GM13977 (cell line): ENCODE data around the gene LCN15.

Source experiments
- DNase-seq: peaks from one replicate; pipeline ENCODE4 v3.0.0; 2012; ENCODE audit warnings: low spot score
- in situ Hi-C: fragments of 300-500 bp; cut with MboI; formaldehyde crosslinking; loops from one replicate; pipeline ENCODE4 v1.12.0; 2022; ENCODE audit warnings: low sequenced_read_pairs, low pct_unique_long_range_greater_than_20kb, mixed read lengths, inconsistent platforms; ENCODE audit not compliant: unreplicated experiment
- TF ChIP-seq, protein P1 (sequence below): IDR thresholded peaks from 2 replicates; pipeline ENCODE4 v1.5.1; 2012; ENCODE audit warnings: mild to moderate bottlenecking, control low read depth; ENCODE audit not compliant: insufficient read depth; ENCODE audit errors: extremely low read depth, missing control alignments

The LCN15 gene

GRCh38 chr9:136779808-136780207 is 15.5 kb upstream of the LCN15 start:
- in situ Hi-C loops: loop anchor here (10.0 kb wide), 1 partner anchor 255 kb away; the partner anchor contains the start of gene FUT7
- TF ChIP-seq, protein P1, sequence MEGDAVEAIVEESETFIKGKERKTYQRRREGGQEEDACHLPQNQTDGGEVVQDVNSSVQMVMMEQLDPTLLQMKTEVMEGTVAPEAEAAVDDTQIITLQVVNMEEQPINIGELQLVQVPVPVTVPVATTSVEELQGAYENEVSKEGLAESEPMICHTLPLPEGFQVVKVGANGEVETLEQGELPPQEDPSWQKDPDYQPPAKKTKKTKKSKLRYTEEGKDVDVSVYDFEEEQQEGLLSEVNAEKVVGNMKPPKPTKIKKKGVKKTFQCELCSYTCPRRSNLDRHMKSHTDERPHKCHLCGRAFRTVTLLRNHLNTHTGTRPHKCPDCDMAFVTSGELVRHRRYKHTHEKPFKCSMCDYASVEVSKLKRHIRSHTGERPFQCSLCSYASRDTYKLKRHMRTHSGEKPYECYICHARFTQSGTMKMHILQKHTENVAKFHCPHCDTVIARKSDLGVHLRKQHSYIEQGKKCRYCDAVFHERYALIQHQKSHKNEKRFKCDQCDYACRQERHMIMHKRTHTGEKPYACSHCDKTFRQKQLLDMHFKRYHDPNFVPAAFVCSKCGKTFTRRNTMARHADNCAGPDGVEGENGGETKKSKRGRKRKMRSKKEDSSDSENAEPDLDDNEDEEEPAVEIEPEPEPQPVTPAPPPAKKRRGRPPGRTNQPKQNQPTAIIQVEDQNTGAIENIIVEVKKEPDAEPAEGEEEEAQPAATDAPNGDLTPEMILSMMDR: no peak
- peak; percentile 0 for DNase-seq

- in situ Hi-C loops: loop anchor here (10.0 kb wide), 1 partner anchor 257 kb away; the partner anchor contains the start of gene FUT7
- DNase-seq: peak; percentile 0
- TF ChIP-seq, protein P1: no peak
Observed at GRCh38 chr9:136777359-136777758, 13.0 kb upstream of the LCN15 start.

DNA sequence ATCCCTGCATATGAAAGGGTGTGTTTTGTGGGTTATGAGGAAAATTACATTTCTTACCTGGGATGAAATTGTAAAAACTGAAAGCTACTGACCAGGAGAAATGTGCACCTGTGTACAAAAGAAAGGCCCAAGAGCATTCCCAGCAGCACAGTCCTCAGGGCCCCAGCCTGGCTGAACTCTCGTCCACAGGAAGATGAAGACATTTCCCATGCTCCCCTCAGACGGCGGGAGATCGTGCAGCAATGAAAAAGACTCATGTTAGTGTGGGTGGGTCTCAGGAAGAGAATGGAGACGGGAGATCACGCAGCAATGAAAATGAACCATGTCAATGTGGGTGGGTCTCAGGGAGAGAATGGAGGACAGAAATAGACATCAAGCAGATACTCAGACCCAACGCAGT is 12.6 kb upstream of the LCN15 start:
- in situ Hi-C loops: loop anchor here (10.0 kb wide), 1 partner anchor 258 kb away; the partner anchor contains the start of gene FUT7
- TF ChIP-seq, protein P1: no peak
- peak; percentile 0 for DNase-seq

DNA sequence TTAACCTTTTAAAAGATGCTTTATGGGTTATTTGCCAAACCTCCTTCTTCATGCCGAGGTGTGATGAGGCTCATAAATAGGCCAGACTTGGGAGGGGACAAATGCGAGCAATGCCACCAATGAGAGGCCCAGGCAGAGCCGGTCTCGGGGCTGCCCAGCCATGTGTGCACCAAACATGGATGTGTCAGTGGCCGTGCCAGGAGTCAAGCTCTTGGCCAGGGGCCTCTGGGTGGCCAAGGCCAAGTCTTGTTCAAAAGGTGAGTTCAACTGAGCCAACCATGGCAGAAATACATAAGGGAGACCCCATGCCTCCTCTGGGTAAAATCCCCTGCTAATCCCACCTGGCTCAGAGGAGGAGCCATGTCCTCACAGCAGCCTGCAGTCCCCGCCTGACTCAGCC is 10.9 kb upstream of the LCN15 start:
- in situ Hi-C loops: loop anchor here (10.0 kb wide), 1 partner anchor 260 kb away; the partner anchor contains the start of gene FUT7
- DNase-seq: peak; percentile 2
- TF ChIP-seq, protein P1: no peak

DNA sequence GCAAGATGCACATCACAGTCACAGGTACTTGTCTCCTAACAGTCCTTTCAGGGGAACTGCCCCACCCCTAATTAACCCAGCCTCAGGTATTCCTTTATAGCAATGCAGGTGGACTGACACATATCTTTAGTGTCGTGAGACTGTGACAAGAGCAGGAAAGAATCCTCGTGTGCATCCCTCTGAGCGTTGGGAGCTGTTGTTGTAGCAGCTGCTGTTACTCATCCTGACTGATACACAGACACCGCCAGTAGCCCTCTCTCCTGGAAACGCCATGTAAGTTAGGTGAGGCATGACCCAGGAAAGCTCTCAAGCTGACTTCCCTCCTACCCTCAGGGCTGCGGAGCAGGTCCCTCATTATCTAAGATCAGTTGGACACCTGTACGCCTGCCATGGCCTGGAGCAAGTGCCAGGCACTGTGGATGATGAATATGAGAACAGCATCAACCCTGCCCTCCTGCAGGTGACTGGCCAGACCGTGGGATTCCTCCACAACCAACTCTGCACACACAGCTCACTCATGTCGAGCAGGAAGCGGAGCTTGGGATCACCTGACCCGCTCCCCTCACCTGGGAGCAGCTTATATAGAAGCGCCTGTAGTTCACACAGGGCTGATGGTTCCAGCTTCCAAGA is 10.2 kb upstream of the LCN15 start:
- in situ Hi-C loops: loop anchor here (10.0 kb wide), 1 partner anchor 260 kb away; the partner anchor contains the start of gene FUT7
- DNase-seq: peak; percentile 2
- TF ChIP-seq, protein P1: no peak

DNA sequence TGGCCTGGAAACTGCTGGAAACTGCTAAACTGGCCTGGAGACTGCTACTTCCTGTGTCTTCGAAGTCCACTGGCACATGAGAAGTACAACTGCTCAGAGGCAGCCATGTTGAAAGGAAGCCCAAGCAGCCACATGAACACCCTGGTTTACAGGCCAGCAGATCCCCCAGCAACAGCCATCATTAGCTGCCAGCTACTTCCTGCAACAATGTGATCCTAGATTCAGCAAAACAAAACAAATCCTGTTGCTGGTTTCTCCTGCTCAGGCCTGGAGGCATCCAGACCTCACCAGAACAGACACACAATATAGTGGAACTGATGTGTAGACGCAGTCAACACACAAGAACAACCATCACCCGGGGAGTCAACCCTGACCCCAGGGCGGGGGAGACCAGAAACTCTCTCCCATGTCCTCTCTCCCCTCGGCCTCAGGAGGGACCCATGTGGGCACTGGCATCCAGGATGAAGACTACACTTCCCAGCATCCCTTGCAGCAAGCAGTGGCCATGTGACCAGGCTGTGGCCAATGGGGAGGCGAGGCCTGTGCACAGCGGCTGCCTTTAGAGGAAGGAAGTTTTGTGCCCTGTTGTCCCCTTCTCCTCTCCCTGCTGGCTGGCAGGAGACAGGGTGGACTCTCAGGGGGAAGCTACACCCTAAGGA is 9.2 kb upstream of the LCN15 start:
- peak; percentile 51 for DNase-seq
- TF ChIP-seq, protein P1: no peak
- in situ Hi-C loops: loop anchor here (10.0 kb wide), 1 partner anchor 261 kb away; the partner anchor contains the start of gene FUT7
